Epidermal melanocyte (primary cell): ENCODE measurements around the gene SYT13.

ENCODE experiments used
- DNase-seq: peaks from one replicate; pipeline ENCODE4 v3.0.0; 2011; ENCODE audit warnings: low spot score; ENCODE audit not compliant: insufficient read length

Gene SYT13

GRCh38 chr11:45313171-45313865 is 27.2 kb upstream of the SYT13 start:
- no peak for DNase-seq

GRCh38 chr11:45305874-45306623 is 19.9 kb upstream of the SYT13 start:
- no peak for DNase-seq

DNA sequence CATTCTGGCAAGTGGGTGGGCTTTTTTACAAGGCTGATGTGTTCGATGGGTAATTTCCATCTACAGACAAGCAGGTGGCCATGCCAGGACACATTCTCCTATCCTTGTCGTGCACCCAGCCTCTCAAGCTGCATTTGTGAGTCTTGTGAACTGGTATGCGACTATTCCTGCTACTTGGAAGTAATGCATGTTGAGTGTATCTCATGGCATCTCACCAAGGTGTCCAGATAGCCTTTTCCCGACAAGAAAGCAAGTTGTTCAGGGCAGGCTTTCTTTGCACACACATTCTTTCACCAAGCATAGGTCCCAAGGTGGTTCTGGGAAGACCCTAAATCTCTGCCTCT is 18.8 kb upstream of the SYT13 start:
- DNase-seq: no peak

- DNase-seq: no peak
Observed at GRCh38 chr11:45304111-45304991, 18.2 kb upstream of the SYT13 start.

DNA sequence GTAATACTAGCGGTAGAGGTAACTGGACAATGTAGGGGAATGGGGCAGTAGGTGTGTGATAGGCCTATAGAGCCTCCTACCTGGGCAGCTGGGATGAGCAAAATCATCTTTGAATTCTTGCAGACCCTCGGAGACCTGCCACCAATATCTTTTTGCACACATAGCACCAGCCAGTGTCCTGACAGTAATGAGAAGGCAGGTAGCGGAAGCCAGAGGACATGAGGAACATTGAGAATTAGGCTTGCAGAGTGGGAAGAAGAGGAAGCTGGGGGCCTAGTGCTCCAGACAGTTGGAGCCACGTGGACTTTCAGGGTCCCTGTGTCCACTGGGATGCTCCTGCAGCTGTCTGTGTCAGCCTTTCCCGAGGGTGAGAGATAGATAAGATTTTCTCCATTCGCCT is 17.2 kb upstream of the SYT13 start:
- DNase-seq: no peak

GRCh38 chr11:45301537-45302246 is 15.6 kb upstream of the SYT13 start:
- DNase-seq: no peak

GRCh38 chr11:45300715-45301114 is 14.6 kb upstream of the SYT13 start:
- no peak for DNase-seq

DNA sequence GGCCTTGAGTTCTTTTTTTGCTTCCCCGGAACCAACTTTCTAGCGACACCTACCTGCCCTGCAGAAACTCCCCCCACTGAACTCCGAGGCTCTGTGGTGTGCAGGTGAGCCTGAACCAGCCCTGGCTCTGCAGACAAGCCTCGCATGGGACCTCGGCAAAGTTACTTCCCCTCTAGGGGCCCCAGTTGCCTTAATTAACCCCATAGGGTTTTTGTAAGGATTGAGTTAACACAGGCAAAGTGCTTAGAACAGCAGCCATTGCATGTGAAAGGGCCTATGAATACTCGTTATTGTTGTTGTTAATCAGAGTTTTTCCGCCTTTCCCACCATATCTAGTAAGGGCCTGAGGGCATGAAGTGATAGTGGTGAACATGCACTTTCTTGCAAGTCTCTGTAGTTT is 12.6 kb upstream of the SYT13 start:
- DNase-seq: peak; percentile 57

DNA sequence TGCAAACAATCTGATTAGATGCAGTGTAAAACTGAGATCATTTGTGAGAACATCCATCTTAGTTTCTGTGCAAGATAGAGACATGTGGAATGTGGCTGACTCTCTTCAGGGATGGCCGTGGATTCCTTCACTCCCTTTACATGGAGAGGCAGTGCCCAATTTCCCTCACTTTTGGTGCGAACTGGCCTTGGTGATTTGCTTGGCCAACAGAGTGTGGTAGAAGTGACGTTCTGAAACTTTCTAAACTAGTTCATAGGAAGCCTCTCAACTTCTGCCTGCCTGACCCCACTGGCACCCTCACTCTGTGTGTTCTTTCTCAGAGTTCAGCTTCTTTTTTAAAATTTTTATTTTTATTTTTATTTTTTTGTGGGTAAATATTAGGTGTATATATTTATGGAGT is 9.9 kb upstream of the SYT13 start:
- DNase-seq: no peak

DNA sequence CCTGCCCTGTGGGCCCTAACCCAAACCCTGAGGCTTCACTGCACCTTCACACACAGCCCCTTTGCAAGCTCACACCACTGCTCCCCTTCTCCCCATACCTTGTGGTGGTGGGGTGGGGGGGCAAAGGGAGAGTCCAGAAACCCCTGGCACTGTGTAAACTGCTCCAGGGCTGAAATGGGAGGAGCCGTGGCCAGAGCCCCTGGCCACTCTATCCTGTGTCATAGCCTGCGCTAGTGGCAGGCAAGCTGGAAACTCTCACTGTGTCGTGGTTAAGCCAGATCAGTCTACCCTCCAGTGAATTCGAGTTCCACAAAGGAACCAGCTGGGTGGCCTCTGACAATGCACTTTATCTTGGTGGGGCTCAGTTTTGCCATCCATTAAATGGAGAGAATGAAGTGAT is 8.4 kb upstream of the SYT13 start:
- DNase-seq: no peak

- peak; percentile 95 for DNase-seq
Observed at GRCh38 chr11:45293566-45294192, 7.5 kb upstream of the SYT13 start.

DNA sequence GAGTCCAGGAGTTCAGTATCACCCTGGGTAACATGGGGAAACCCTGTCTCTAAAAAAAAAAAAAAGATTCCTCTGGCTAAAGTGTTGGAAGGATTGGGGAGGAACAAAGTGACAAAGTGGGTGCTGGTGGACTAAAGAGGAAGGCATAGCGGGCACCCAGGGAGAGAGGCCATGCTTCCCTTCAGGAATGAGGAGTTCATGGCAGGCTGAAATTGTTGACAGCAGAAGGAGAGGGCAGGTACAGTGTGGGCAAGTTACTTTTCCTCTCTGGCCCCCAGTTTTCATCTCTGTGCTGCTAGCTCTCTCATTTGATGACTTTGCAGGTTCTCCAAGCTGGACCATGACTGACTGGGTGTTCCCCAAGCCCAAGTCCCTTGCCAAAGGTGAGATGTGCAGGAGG is 4.4 kb upstream of the SYT13 start:
- no peak for DNase-seq

DNA sequence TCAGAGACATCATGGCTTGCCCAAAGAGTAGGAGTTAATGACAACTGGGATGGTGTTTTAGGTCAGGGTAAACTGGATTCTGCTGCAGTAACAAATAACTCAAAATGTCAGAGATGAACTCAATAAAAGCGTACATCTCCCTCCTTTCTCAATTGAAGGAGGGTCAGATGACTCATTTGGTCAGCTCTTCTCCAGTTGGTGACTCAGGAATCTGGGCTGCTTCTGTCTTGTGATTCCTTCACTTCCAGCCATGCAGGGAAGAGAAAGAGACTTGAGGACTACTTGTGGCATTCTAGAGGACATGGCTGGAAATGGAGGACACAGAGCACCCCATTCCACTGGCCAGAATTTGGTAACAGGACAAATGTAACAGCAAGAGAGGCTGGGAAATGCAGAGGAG is 3.2 kb upstream of the SYT13 start:
- no peak for DNase-seq

GRCh38 chr11:45288339-45288738 is 2.2 kb upstream of the SYT13 start:
- no peak for DNase-seq

GRCh38 chr11:45287316-45287903 is 1.3 kb upstream of the SYT13 start:
- DNase-seq: no peak

- DNase-seq: no peak
Observed at GRCh38 chr11:45285250-45285828, 802 bp downstream of the SYT13 start.

- no peak for DNase-seq
Observed at GRCh38 chr11:45282081-45282480, 4.1 kb downstream of the SYT13 start.

DNA sequence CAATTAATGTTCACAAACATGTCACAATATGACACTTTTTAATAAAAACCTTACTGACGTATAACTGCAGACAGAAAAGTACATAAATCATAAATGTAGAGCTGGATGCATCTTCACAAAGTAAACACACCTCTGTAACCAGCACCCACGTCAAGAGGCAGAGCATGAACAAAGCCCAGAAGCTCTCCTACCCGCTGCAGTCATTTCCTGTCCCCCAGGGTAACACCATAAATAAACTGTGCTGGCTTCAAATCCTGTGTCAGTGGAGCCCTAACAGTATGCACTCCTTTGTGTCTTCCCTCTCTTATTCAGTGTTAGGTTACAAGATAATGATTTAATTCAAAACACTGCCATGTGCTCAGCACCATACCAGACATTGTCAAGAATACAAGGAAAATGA is 5.7 kb downstream of the SYT13 start:
- DNase-seq: no peak

DNA sequence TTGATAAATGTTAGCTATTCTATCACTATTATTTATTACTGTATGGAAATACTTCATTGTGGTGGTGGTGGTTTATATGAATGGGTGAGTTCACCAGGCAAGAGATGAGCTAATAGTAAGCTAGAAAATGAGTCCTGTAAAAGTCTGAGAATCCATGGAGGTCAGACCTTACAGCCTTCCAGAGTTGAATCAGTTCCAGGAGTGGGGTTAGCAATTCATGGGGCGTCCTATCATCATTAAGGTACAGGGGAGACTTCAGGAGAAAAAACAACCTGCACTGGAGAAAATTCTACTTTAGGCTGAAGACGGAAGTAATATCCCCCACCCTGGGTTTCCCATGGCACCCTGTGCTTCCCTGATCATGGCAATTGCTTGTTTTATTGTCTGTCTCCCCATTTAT is 6.5 kb downstream of the SYT13 start:
- no peak for DNase-seq

- DNase-seq: no peak
Observed at GRCh38 chr11:45278714-45279113, 7.4 kb downstream of the SYT13 start.
